IPS-18c (cell line): Measurements from ENCODE around the gene CHST9.
"Not testable (repeated sequence)": the region's sequence is repeated elsewhere in the genome, so short reads cannot be mapped to it uniquely, and the experiment has no call there.

ENCODE experiments used
- H3K4me3 ChIP-seq: 2 replicates; pipeline ENCODE4 v1.7.0; 2013; ENCODE audit warnings: low read depth, mild to moderate bottlenecking, low read length, moderate library complexity; ENCODE audit not compliant: insufficient read depth
- H3K9me3 ChIP-seq: one replicate; pipeline ENCODE4 v1.6.1; 2013; ENCODE audit warnings: mild to moderate bottlenecking, low read length, moderate library complexity; ENCODE audit not compliant: control insufficient read depth, insufficient read depth

The CHST9 gene

GRCh38 chr18:26931659-26932058 lies 253.4 kb downstream of the CHST9 start:
- no peaks in the 10 kb centered on the region for H3K9me3 ChIP-seq

GRCh38 chr18:26930630-26931029 lies 254.5 kb downstream of the CHST9 start:
- H3K9me3 ChIP-seq, result no peaks in the 10 kb centered on the region

More at GRCh38 chr18:26931659-26932058, 253.4 kb downstream of the CHST9 start:
- H3K4me3 ChIP-seq, result no peak overlapping the region

GRCh38 chr18:26928670-26929313 lies 256.3 kb downstream of the CHST9 start:
- Histone ChIP-seq H3K9me3 (no peaks in the 10 kb centered on the region), H3K4me3 (no peak overlapping the region)

More at GRCh38 chr18:26930630-26931029, 254.5 kb downstream of the CHST9 start:
- H3K4me3 ChIP-seq, result no peak overlapping the region

GRCh38 chr18:26927822-26928221 lies 257.3 kb downstream of the CHST9 start:
- H3K4me3 ChIP-seq, H3K9me3 ChIP-seq: not testable (repeated sequence)

GRCh38 chr18:26926066-26926675 lies 258.9 kb downstream of the CHST9 start:
- Histone ChIP-seq H3K4me3 (no peak overlapping the region), H3K9me3 (no peaks in the 10 kb centered on the region)

- no peaks in the 10 kb centered on the region for H3K9me3 ChIP-seq
- H3K4me3 ChIP-seq, result no peak overlapping the region
These were observed 259.8 kb downstream of the CHST9 start for GRCh38 chr18:26925313-26925712.

GRCh38 chr18:26922313-26922712 lies 262.8 kb downstream of the CHST9 start:
- Histone ChIP-seq H3K9me3 (no peaks in the 10 kb centered on the region), H3K4me3 (no peak overlapping the region)

- Histone ChIP-seq H3K9me3 (no peaks in the 10 kb centered on the region), H3K4me3 (no peak overlapping the region)
These were observed 264.5 kb downstream of the CHST9 start for GRCh38 chr18:26920644-26921043.

GRCh38 chr18:26919627-26920026 lies 265.5 kb downstream of the CHST9 start:
- H3K9me3 ChIP-seq, result no peaks in the 10 kb centered on the region
- H3K4me3 ChIP-seq, result no peak overlapping the region

- no peak overlapping the region for H3K4me3 ChIP-seq
- H3K9me3 ChIP-seq, result no peaks in the 10 kb centered on the region
These were observed 265.9 kb downstream of the CHST9 start for GRCh38 chr18:26919201-26919600.

- Histone ChIP-seq H3K9me3 (no peaks in the 10 kb centered on the region), H3K4me3 (no peak overlapping the region)
These were observed 273.3 kb downstream of the CHST9 start for GRCh38 chr18:26911840-26912239.

- H3K4me3 ChIP-seq, result no peak overlapping the region
- H3K9me3 ChIP-seq, result no peaks in the 10 kb centered on the region
These were observed 275.4 kb downstream of the CHST9 start for GRCh38 chr18:26909599-26910290.

GRCh38 chr18:26908906-26909305 lies 276.2 kb downstream of the CHST9 start:
- no peak overlapping the region for H3K4me3 ChIP-seq

GRCh38 chr18:26902291-26902690 lies 282.8 kb downstream of the CHST9 start:
- peaks cover 3% of the 10 kb centered on the region for H3K9me3 ChIP-seq
- H3K4me3 ChIP-seq, result no peak overlapping the region

More at GRCh38 chr18:26908906-26909305, 276.2 kb downstream of the CHST9 start:
- H3K9me3 ChIP-seq, result no peaks in the 10 kb centered on the region

- Histone ChIP-seq H3K4me3 (no peak overlapping the region), H3K9me3 (peaks cover 3% of the 10 kb centered on the region)
These were observed 284.1 kb downstream of the CHST9 start for GRCh38 chr18:26901020-26901419.

GRCh38 chr18:26894426-26894825 lies 290.7 kb downstream of the CHST9 start:
- Histone ChIP-seq H3K9me3 (no peaks in the 10 kb centered on the region), H3K4me3 (no peak overlapping the region)

- Histone ChIP-seq H3K4me3 (no peak overlapping the region), H3K9me3 (no peaks in the 10 kb centered on the region)
These were observed 291.1 kb downstream of the CHST9 start for GRCh38 chr18:26893996-26894395.

GRCh38 chr18:26888259-26888658 lies 296.8 kb downstream of the CHST9 start:
- Histone ChIP-seq H3K4me3 (no peak overlapping the region), H3K9me3 (no peaks in the 10 kb centered on the region)
